ENCODE results near the gene SAXO1.

SAXO1 gene

DNA sequence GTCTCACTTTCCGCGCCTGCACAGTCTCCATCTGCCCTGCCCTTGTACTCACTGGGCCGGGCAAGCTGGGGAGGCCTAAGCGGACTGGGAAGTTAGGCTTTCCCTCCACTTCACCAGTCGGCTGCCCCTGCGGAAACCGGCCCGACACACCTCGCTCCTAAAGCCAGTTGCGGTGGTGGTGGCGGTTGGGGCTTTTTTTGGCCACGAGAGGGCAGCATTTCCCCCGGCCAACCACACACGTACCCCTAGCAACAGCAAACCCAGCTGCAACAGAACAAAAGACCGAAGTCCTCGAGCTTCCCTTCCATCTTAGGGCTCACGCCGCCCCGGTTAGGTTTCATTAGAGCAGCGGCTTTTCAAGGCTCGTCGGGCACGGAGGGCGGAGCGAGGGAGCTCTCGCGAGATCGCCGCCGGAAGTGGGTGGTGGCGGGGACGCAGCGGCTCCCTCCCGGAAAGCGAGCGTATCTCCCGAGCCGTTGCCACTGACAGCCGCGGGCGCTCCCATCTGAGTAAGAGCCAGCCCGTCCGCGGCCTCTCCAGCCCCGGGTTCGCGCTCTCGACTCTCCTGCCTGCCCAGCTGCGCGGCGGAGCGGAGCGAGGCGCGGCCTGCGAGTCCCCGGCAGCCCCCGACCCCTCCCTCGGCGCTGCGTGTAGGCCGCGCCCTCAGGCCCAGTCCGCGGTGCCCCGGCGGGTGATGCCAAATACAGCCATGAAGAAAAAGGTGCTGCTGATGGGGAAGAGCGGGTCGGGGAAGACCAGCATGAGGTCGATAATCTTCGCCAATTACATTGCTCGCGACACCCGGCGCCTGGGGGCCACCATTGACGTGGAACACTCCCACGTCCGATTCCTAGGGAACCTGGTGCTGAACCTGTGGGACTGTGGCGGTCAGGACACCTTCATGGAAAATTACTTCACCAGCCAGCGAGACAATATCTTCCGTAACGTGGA lies 16.2 kb upstream of the SAXO1 start, which contains the start of gene RRAGA:
Gene RRAGA (plus strand): TSS at position 462 of the 951 bp plus-strand sequence. CDS start 233 bp downstream, at position 695.
- TF ChIP-seq, protein P1, sequence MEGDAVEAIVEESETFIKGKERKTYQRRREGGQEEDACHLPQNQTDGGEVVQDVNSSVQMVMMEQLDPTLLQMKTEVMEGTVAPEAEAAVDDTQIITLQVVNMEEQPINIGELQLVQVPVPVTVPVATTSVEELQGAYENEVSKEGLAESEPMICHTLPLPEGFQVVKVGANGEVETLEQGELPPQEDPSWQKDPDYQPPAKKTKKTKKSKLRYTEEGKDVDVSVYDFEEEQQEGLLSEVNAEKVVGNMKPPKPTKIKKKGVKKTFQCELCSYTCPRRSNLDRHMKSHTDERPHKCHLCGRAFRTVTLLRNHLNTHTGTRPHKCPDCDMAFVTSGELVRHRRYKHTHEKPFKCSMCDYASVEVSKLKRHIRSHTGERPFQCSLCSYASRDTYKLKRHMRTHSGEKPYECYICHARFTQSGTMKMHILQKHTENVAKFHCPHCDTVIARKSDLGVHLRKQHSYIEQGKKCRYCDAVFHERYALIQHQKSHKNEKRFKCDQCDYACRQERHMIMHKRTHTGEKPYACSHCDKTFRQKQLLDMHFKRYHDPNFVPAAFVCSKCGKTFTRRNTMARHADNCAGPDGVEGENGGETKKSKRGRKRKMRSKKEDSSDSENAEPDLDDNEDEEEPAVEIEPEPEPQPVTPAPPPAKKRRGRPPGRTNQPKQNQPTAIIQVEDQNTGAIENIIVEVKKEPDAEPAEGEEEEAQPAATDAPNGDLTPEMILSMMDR (IDR thresholded peaks at IDR 0.05; ENCODE audit: extremely low read depth, missing control alignments), result peak; percentile 70
- DNase-seq (ENCODE audit: low spot score), result peak; percentile 96

DNA sequence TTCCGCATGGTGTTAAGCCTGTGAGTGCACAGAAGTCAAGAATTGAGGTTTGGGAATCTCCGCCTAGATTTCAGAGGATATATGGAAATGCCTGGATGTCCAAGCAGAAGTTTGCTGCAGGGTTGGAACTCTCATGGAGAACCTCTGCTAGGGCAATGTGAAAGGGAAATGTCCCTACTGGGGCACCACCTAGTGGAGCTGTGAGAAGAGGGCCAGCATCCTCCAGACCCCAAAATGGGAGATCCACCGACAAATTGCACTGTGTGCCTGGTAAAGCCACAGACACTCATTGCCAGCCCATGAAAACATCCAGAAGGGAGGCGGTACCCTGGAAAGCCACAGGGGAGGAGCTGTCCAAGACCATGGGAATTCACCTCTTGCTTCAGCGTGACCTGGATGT lies 3.6 kb upstream of the SAXO1 start:
- DNase-seq (ENCODE audit: low spot score), result no peak
- TF ChIP-seq, protein P1 (IDR thresholded peaks at IDR 0.05; ENCODE audit: extremely low read depth, missing control alignments), result no peak

DNA sequence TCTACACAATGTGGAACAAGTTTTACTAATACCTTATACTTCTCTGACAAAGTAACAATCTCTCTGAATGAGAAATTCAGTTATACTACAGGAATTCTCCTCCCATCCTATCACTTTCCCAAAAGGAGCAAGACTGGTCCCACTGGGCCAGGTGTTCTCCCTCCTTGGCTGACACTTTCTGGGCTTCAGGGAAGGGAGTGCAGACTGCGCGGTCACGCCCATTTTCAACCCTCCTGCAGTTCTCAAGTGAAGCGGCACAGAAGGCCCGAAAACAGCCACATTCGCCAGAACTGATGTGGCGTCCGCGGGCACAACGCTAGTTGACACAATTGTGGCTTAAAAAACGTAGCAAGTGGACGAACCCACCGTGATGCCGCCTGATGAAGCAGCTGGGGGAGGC lies 603 bp downstream of the SAXO1 start:
- no peak for DNase-seq (ENCODE audit: low spot score)
- TF ChIP-seq, protein P1 (IDR thresholded peaks at IDR 0.05; ENCODE audit: extremely low read depth, missing control alignments), result no peak

DNA sequence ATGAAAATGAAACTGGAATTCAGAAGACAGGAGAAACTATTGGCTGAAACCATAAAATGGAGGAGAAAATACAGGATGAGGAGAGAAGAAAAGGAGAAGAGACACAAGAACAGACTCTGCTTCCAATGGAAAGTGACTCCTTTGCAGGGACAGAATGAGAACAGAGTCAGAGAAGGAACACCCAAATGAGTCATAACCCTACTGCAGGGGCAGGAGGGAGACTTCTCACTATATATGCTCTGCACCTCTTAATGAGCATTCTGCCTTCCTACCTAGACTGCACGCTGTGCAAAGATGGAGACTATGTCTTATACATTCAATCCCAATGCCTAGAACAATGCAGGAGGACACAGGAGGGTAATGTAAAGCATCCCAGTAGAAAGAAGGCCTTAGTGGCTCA lies 2.1 kb downstream of the SAXO1 start:
- TF ChIP-seq, protein P1 (IDR thresholded peaks at IDR 0.05; ENCODE audit: extremely low read depth, missing control alignments), result no peak
- peak; percentile 35 for DNase-seq (ENCODE audit: low spot score)

DNA sequence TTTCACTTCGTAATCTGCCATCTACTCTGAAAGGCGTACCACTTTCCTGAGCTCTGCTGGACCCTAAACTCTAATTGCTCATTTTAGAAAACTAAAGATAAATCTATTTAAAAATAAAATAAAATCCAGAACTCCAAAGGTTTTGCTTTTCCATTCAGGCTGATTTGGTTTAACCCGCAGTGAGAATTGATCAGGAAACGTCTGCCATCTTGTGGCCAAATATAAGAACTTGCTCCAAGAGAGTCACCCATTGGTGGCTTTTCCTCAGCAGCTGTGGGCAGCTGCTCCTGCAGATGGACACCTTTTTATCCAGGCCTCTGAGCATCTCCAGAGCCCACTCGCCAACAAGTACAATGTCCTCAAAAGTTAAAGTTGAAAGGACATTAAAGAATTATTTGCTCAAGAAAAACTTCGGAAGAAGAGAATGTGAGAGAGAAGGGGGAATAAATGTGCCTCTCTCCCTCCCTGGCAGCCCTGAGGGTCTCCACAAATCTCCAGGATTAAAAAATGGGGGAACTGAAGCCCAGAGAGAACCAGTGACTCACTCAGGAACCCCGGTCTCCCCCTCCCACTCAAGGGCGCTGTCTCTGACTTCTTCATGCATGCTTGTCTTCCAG lies 4.1 kb downstream of the SAXO1 start:
- TF ChIP-seq, protein P1 (IDR thresholded peaks at IDR 0.05; ENCODE audit: extremely low read depth, missing control alignments), result peak; percentile 46
- peak; percentile 87 for DNase-seq (ENCODE audit: low spot score)

DNA sequence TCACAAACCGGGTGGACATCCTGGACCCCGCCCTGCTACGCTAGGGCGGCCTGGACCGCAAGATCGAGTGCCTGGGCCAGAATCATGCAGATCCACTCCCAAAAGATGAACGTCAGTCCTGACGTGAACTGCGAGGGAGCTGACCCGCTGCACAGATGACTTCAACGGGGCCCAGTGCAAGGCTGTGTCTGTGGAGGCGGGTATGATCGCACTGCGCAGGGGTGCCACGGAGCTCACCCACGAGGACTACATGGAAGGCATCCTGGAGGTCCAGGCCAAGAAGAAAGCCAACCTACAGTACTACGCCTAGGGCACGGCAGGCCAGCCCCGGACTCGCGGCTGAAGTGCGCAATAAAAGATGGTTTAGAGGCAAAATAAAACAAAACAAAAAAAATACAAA lies 5.2 kb downstream of the SAXO1 start:
- TF ChIP-seq, protein P1 (IDR thresholded peaks at IDR 0.05; ENCODE audit: extremely low read depth, missing control alignments), result no peak
- no peak for DNase-seq (ENCODE audit: low spot score)

DNA sequence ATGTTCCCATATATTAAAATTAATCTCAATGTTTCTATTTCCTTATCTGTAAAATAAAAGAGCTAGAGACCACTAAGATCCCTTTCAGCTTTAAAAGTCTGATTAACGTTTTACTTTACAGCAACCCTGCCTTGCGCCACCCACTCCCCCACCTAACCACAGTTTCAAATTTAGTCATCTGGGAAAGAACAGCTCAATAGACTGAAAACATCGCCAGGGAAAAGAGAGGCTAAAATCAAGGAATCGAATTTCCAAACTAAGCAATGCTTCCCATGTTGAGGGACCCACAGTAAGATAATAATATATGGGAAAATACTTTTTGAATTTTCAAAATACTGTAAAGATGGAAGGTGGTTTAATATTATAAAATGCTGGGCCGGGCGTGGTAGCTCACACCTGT lies 6.6 kb downstream of the SAXO1 start:
- DNase-seq (ENCODE audit: low spot score), result peak; percentile 33
- TF ChIP-seq, protein P1 (IDR thresholded peaks at IDR 0.05; ENCODE audit: extremely low read depth, missing control alignments), result no peak
